GM21447 (cell line): ENCODE results near the gene TMEM208.

ENCODE experiments used
- ATAC-seq: cut with Tn5 transposase; IDR thresholded peaks from one replicate; pipeline ENCODE4 v1.9.1; 2021; ENCODE audit not compliant: unreplicated experiment

Gene TMEM208

GRCh38 chr16:67234180-67234597 is 7.3 kb downstream of the TMEM208 start:
- ATAC-seq, result no peak

DNA sequence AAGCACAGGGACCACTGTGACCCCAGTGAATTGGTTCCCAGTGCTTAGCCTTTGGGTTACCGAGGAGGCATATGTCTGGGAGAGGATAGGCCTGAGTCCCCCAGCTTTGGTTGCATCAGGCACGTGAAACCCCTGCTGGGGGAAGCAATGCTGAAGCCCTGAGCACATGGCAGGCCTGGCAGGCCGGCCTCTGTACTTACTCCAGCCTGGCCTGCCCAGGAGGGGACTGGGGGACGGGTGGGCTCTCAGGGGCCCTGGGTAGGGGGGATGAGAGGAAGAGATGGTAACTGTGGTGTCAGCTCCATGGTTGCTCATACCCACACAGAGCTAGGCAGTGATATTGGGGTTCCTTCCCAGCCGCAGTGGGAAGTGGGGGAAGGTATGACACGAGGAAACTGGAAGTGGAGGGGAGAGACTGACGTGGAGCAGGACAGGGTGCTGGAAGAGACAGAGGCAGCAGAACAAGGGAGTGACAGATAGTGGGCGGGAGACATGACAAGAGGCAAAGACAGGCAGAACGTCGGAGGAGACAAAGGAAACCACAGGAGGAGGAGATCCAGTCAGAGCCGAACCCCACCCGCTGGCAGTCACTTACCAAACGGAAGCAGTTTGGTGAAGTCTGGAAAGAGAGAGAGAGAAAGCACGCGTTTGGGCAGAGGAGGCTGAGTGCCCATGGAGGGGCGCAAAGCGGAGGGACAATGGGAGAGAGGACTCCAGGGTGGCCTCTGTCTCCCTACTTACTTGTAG is 9.1 kb downstream of the TMEM208 start:
- no peak for ATAC-seq

DNA sequence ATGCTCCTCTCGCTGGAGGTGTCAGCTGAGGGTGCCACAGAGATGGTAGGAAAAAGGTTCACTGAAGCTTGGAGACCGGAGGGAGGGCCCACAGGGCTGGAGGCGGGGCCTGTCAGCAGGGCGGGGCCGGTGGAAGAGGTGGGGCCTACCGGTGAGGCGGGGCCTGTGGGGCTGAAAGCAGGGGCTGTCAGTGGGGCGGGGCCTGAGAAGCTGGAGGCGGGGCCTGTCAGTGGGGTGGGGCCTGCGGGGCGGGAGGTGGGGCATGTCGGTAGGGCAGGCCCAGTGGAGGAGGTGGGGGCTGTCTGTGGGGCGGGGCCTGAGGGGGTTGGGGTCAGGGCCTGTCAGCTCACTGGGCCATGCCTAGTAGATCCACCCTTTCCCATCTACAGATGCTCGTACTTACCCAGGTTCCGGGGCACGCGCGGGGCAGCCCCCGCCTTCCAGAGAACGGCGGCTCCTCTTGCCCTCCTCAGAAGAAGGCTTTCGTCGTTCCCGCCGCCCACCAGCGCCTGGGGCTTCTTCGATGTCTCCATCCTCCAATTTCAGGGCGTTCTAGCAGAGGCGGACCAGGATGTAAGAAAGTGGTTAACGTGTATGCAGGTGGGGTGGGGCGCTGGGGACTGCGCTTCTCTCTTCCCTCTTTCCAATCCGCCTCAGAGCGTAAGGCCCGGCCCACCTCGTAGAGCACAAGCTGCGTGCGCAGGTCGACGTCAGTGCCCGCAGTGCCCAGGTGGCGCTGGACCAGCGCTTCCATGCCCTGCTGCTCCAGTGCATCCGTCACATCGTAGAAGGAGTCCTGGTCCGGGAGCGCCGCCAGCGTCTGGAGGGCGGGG is 9.8 kb downstream of the TMEM208 start:
- ATAC-seq, result no peak

DNA sequence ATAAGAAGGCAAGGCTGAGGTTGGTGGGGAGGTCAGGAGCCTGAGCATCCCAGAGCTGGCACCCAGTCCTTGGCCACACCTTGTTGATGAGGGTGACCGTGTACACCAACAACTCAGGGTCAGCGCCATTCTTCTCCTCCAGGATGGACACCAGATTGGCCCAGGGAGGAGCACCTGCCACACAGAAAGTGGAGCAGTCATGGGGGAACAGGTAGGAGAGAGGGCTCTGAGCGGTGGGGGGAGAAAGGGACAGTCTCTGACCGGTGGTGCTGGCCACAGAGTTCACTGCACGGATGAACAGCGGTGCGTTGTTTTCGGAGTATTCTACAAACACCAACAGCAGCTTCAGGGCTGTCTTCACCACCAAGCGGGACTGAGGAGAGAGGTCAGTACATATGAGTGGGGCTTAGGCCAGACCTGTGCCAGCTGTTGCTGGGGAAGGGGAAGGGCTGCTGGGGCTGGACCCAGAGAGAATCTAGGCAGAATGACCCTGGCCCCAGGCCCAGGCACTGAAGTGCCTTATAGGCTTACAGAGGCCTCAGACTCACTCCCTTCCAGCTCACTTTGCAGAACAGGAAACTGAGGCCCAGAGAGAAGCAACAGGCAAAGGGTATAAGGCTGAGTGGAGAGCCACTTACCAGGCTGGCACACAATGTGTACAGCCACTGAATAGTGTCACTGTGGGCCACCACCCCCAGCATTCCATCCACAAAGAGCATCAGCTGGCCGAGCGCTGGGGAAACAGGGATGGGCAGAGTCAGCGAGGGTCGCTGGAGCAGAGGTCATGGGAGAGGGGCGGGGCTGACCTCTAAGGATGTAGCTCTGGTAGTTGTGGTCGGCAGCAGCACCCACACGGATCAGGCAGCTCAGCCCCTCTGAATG is 10.7 kb downstream of the TMEM208 start:
- ATAC-seq, result no peak

DNA sequence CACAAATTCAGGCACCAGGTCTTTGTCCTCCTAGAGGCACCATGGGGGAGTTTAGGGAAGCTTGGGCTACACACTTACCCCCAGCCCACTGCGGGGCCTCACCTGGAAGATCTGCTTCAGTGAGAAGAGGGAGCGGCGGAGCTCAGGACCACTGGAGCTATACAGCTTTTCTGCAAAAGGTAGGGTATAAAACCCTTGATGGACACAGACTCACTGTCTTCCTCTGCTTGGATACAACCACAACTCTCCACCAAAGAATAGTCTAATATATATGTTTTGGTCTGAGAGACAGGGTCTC is 11.3 kb downstream of the TMEM208 start:
- ATAC-seq, result no peak

GRCh38 chr16:67238806-67239470 is 12.0 kb downstream of the TMEM208 start:
- no peak for ATAC-seq

- ATAC-seq, result no peak
Measured at GRCh38 chr16:67240506-67240905, 13.6 kb downstream of the TMEM208 start.

DNA sequence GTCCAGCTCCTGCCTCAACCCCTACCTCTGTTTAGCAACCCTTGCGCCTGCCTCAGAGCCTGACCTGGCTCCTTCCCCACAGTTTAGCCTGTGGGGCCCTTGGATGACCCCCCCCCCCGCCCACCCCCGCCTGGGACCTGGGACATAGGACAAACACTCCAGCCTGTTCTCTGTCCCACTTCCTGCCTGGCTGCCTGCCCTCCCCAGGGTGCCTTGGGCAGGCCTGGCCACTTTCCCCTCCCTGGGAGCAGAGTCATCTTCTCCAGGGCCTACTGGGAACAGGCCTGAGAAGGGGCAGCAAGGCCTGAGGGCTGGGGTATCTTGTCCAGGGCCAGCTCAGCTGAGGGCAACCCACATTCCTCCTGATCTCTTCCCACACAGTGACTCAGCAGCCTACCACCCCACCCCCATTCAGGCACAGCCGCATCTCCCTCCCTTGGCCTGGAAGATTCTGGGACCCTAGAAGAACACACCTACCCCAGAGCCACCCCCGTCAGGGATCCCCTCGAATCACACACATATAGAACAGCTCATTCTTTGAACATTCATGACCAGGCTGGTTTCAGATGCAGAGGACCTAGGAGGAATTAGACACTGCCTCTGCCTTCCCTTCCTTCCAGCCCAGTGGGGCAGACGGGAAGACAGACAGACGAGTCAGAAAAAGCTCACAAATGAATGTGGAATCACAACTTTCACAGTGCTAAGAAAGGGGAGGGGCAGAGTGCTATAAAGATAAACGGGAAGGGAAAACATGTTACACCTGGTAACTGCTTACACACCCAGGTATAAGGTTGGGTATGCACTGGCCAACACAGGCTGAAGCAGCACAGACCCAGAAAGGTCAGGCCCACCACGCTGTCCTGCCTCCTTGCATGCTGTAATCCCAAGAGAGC is 14.3 kb downstream of the TMEM208 start:
- no peak for ATAC-seq

- no peak for ATAC-seq
Measured at GRCh38 chr16:67242138-67242730, 15.3 kb downstream of the TMEM208 start.

GRCh38 chr16:67243481-67243880 is 16.6 kb downstream of the TMEM208 start:
- no peak for ATAC-seq

DNA sequence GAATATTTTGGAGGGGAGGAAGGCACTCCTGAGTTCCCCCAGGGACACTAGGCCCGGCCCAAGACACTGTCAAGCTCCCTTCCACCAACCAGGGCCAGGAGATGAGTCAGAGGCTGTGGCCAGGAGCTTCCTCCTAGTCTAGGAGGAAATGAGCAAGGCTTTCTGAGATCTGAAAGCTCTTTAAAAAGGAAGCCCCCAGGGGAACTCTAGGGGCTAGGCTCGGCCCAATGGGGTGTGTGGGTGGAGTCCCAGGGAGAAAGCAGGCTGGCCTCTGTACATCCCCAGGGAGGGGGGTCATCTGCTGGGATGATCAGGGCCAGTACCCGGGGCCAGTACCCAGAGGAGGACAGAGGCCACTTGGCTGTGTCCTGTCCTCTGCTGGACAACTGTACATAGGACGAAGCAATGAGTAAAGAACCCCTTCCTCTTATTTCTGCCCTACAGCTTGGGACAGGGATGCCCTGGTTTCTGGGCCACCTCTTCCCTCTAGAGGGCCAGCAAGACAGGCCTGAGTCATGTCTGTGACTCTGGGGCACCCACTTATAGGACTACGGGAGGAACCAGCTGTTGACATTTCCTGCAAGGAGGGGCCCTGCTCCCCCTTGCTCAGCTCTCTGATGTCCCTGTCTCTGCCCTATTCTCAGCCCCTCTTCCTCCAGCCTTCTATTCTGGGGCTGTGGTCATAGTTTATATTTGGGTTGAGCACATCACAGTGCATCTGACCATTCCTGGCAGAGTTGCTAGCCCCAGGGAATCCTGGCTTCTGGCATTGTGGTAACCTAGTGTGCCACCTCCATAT is 17.7 kb downstream of the TMEM208 start:
- peak; percentile 53 for ATAC-seq

- no peak for ATAC-seq
Measured at GRCh38 chr16:67245186-67245585, 18.3 kb downstream of the TMEM208 start.

GRCh38 chr16:67245674-67246080 is 18.7 kb downstream of the TMEM208 start:
- no peak for ATAC-seq

DNA sequence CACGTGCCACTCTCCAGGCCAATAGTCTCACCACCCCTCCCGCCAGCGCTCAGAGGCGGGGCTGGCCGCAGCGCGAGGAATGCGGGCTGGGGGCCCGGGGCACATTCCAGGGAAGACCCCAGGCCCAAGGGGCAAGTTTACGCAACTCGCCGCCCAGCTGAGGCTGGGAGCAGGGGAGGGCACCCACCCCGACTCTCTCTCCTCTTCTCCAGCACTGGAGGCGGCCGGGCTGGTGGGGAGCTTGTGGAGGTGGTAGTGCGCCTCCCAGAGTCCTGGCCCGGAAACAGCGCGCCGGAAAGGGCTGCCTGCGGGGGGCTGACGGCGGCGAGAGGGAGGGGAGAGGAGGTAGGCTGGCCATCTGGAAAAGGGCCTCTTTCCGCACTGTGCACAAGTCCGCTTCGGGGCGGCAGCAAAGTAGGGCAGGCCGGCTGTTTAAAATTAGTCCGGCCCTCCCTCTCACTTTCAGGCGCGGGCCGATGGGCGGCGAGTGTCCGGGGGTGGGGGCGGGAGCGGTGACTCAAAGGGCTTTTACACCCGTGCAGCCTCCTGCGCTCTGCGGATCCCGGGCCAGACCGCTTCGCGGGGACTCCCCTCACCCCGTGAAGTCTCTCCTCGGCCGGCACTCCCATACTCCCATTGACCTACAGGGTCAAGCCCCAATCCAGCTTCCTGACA is 19.3 kb downstream of the TMEM208 start:
- peak; percentile 19 for ATAC-seq

- peak; percentile 22 for ATAC-seq
Measured at GRCh38 chr16:67246756-67247191, 19.8 kb downstream of the TMEM208 start.

DNA sequence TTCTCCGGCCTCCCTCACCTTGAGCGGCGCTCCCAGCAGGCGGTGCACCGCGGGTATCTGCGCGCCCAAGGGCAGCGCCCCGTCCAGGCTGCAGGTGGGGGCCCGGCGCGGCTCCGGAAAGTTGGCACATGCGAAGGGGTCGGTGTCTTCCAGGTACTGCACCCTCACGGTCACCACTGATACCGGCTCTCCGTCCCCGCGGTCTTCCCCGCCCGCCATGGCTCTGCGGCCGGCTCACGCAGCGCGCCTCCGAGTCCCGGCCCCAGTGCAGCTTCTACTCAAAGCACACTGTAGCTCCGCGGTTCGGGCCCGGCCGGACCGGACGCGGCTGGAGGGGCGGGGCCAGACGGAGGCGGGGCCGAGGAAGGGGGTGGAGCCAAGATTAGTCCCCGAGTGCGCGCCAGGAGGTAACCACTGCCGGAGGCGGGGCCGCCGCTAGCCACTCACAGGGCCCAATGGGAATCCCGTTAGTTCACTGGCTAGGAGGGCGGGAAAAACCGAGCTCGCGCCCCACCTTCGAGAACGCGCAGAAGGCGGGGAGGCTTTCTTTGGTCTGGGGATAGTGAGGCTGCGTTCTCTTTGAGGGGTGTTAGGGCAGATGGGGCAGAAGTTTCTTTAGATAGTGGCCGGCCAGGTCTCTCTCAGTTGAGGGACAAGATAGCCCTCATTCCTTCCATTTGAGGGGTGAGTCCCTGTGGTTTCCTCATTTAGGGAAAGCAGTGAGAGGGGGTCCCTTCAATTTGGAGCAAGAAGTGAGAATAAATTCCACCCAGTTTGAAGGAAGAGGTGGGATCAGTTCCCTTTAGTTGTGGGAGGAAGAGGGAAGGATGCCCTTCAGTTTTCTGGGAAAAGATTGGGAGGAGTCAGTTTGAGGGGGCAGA is 20.5 kb downstream of the TMEM208 start, which contains the start of gene FHOD1:
TSS of gene FHOD1 (minus strand) at position 290 of the 881 bp plus-strand sequence. CDS start at position 219, 71 bp downstream.
- ATAC-seq, result peak; percentile 42

DNA sequence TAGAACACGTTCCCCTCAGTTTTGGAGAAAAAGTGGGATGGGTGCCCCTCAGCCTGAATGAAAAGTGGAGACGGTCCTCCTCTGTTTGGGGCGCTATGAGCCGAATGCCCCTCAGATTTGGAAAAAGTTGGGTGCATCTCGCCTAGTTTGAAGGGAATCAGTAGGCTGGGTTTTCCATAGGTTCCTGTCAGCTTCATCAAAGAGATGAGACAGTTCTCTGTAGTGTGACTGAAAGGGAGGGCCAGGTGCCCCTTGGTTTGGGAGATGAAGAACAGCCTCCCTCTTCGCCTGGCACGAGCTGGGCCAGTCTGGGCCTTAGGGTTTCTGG is 21.1 kb downstream of the TMEM208 start:
- no peak for ATAC-seq
